AG08395 (cell line): Measurements from ENCODE around the gene FAM161B.
"Not testable (repeated sequence)": the region's sequence is repeated elsewhere in the genome, so short reads cannot be mapped to it uniquely, and the experiment has no call there.

Experiments
- DNase-seq: peaks from one replicate; pipeline ENCODE4 v3.0.0; 2012; ENCODE audit warnings: mixed read lengths, low spot score

The FAM161B gene, protein sequence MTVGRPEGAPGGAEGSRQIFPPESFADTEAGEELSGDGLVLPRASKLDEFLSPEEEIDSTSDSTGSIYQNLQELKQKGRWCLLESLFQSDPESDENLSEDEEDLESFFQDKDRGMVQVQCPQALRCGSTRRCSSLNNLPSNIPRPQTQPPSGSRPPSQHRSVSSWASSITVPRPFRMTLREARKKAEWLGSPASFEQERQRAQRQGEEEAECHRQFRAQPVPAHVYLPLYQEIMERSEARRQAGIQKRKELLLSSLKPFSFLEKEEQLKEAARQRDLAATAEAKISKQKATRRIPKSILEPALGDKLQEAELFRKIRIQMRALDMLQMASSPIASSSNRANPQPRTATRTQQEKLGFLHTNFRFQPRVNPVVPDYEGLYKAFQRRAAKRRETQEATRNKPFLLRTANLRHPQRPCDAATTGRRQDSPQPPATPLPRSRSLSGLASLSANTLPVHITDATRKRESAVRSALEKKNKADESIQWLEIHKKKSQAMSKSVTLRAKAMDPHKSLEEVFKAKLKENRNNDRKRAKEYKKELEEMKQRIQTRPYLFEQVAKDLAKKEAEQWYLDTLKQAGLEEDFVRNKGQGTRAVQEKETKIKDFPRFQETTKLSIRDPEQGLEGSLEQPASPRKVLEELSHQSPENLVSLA

DNA sequence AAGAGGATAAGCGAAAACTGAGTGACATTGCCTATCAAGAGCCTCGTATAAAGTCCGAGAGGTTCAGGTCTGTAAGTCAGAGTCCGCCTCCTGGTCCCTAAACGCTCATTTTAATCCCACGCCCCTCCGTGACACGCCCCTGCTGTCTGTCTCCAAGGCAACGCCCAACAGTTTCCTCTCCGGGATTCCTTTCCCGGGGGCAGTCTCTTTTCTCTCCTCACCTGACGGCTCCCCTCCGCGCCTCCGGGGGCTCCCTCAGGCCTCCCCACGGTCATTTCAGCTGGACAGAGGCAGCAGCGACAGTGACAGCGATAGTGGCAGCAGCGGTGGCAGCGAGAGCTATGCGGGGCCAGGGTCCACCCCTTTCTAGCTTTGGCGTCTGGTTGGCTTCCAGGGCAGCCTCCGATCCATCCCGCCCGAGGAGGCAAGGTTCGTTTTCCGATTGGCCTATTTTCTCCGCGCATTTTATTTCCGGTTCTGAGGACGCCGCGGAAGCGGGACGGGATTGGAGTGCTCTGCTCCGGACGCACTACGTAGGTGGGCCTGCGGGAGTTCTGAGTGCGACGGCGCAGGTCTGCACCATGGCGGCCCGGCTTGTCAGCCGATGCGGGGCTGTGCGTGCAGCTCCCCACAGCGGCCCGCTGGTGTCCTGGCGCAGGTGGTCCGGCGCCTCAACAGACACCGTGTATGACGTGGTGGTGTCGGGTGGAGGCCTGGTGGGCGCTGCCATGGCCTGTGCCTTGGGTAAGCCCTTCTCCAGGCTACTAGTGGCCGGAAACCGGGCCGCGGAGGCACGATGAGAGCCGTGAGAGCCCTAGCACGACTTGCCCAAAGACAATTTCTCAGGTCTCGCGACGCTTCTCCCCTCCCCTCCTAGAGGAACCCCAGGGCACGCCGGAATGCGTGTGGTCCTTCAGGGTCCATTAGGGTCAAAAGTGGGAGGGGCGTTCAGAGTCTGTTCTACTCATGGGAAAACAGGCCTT, at the start of gene FAM161B, which contains the start of gene COQ6:
Gene FAM161B (minus strand): TSS at position 343 of the 983 bp plus-strand sequence. CDS start 68 bp downstream, at position 275.
Gene COQ6 (plus strand): TSS at position 551 of the 983 bp plus-strand sequence. CDS start 31 bp downstream, at position 582.
- DNase-seq: peak; percentile 95

DNA sequence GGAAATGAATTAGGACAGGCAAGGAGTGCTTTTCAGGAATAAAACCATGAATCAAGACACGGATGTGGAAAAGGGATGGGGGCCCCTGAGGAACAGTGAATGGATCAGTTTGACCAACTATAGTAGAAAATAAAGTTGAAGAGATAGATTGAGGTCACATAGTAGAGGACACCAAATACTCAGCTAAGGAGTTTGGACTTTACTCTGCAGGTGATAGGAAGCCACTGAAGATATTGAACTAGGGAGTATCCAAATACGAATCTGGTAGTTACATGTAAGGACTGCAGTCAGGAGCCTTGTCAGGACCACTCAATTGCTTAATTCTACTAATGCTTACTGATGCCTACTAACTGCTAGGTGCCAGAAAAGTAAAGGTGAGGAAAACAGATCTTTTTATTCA, 48.8 kb upstream of the FAM161B start:
- DNase-seq: no peak

DNA sequence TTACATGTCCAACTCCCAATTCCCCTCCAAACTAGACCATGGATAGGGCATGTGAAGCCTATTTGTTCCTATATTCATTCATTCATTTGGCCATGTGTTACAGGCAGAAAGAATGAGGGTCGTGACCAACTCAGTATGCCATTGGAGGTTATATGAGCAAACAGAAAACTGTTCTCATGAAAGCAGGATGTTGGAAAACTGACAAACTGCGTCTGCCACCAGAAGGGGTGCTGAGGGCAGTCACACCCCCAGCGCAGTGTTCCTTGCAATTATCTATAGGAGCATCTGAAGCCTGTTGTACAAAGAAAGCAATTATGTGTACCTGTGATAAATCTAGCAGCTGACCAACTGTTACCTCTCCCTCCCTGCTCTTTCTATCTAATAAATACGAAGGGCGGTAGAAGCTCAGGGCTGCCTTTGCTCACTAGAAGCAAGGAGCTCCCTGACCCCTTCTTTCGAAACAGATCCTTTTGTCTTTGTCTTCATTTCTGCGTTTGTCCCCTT, 48.1 kb upstream of the FAM161B start:
- DNase-seq: no peak

DNA sequence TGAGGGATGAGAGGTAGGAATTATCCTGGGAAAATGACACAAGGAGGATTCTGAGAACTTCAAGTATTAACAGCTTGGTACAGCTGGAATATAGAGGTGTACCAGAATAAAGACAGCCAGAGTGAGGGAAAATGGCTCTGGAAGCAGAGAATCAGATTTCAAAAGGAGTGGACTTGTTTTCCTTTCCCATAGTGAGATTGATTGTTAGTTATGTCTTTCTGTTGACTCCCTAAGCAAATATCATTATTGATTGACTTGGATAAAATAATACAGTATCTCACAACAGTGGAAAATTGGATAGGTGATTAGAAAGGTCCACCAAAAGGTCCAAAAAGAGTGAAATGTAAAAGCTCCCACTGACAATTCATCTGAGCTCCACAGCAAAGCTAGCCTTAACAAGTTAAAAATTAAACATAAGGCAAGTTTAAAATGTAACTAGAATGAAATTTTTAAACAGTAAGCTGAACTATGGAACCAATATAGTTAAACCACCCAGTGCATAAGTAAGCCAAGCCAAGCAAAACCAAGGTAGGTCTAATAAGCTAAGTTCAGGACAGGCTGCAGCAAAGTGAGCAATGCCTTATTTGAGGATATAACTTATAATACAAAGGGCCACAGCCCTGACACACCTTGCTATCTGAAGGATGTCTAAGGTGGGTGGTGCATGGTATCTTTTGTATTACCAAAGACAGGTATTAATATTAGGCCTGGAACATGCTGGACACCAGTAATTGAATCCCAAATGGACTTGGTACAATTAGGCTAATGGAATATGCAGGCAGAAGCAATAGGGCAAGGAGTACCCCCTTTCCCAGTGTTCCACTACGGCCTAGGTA, 47.4 kb upstream of the FAM161B start:
- no peak for DNase-seq

DNA sequence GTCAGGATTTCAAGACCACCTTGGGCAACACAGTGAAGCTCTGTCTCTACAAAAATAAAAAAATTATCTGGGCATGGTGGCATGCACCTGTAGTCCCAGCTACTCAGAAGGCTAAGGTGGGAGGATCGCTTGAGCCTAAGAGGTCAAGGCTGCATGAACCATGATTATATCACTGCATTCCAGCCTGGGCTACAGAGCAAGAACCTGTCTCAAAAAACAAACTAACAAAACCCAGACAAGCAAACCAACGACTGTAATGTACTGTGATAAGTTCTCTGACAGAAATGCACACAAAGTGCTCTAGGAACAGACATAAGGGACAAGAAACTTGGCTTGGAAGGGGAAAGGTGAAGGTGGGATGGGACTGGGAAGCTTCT, 46.8 kb upstream of the FAM161B start:
- DNase-seq: no peak

DNA sequence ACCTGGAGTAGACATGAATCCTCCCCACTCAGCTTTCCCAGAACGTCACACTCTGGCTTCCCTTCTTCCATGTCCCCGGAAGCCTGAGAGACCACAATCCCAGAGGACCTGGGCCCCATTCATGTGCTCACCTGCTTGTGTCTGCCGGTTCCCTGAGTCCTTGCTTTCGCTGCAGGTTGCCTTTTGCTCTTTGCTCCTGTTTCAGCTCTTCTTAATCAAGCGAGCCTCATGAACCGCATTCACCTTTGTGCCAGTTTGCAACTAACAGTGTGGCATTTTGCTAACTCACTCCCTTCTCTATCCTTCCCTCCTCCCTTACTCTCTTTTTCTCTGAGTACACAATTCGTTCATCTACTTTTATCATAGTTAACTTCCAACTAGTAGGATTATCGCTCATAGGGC, 46.1 kb upstream of the FAM161B start:
- DNase-seq: no peak

DNA sequence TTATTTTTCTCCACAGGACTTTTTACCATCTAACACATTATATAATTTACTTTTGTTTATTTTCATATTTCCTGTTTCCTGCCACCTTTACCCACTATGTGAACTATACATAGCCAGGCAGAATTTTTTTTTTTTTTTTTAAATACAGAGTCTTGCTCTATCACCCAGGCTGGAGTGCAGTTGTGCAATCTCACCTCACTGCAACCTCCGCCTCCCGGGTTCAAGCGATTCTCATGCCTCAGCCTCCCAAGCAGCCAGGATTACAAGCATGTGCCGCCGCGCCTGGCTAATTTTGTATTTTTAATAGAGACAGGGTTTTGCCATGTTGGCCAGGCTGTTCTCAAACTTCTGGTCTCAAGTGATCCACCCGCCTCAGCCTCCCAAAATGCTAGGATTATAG, 45.0 kb upstream of the FAM161B start:
- DNase-seq: not testable (repeated sequence)

DNA sequence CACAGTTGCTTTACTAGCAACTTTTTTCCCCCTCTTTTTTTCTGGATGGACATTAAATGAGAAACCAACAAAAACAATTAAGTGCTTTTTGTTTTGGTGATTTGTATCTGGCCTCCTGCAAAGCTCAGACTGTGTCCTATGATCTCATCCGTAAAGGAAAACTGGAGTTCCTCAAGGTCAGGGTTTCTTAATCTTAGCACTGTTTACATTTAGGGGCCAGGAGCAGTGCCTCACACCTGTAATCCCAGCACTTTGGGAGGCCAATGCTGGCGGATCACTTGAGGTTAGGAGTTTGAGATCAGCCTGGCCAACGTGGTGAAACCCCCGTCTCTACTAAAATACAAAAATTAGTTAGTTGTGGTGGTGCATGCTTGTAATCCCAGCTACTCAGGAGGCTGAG, 41.2 kb upstream of the FAM161B start:
- no peak for DNase-seq

DNA sequence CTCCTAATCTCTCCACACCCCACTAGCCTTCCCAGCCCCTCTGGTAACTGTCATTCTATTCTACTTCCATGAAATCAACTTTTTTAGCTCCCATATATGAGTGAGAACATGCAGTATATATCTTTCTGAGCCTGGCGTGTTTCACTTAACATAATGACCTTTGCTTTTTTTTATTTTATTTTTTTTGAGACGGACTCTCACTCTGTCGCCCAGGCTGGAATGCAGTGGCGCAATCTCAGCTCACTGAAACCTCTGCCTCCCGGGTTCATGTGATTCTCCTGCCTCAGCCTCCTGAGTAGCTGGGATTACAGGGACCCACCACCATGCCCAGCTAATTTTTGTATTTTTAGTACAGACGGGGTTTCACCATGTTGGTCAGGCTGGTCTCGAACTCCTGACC, 38.8 kb upstream of the FAM161B start:
- not testable (repeated sequence) for DNase-seq

DNA sequence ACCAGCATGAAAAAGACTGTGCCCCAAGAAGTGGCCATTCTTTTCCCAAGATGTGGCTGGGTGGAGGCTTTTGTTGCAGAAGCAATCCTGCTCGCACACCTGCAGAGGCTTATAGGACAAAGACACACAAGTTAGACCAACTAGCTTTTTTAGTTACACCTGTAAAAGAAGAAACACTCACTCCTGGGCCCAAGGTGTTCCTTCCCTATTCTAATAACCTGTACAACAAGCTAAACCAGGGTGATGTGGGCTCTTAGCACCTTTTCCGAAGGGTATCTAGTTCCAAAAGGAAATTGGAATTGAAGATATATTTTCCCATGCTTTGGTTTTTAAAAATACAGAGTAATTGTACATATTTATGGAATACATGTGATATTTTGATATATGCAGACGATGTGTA, 38.2 kb upstream of the FAM161B start:
- no peak for DNase-seq

DNA sequence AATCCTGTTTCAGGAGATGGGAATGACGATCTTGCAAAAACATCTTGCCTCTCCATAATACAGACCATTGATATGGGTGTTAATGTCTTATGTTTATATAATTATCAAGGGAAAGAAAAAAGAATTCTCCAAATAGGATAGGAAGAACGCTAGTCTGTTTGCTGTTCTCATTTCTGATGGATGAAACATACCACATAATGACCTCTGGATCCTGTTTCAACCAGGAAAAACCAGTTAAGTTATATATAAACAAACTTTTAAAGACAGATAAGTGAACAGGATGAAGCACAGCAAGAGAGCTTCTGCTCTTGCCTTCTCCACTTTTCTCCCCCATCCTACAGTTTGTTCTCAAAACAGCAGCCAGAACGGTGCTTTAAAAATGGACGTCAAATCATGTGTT, 28.0 kb upstream of the FAM161B start:
- no peak for DNase-seq

DNA sequence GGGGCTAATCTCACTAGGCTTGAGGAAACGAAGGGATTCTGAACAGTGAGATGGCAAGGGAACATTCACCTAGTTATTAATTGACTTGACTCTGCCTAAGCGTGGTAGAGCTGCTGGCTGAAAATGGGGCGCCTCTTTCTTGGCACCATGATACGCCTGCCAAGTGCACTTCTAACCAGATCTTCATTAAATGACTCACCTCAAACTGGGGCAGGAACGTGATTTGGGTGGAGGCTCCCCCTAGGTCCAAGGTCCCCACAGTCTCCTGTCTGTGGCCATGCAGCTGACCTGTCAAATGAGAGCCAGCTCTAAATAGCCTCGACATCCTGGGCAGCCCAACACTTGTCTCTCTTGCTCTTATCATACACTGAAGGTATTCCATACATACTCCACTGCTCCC, 26.2 kb upstream of the FAM161B start:
- no peak for DNase-seq

DNA sequence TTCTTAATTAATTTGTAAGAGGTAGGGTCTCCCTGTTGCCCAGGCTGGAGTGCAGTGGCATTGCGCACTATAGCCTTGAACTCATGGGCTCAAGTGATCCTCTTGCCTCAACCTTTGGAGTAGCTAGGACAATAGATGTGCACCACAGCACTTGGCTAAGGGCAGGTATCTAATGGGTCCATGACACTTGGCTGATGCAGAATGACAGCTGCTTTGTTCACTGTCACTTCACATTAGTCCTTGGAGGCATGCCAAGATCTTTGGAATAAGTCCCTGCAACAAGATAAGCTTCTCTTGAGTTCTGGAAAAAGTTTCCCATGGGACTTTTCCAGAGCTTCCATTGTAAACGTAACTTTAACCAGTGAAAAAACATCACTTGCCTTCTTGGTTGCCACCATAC, 23.6 kb upstream of the FAM161B start:
- DNase-seq: no peak

DNA sequence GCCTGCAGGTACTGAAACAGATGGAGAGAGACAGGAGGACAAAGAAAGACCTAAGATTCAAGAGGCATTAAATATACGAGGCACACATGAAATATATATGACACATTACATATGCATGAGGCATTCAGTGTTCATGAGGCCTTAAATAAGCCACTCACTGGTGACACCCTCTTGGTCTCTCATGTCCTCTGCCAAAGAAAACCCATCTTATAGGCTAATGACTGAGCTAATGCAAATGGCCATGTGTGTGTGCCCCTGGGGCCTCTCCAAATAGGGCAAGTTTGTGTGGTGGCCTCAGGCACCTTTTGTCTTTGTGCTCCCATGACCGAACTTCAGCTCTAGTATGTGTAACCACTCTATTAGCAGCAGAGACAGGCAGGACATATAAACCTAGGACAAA, 19.0 kb upstream of the FAM161B start:
- no peak for DNase-seq

DNA sequence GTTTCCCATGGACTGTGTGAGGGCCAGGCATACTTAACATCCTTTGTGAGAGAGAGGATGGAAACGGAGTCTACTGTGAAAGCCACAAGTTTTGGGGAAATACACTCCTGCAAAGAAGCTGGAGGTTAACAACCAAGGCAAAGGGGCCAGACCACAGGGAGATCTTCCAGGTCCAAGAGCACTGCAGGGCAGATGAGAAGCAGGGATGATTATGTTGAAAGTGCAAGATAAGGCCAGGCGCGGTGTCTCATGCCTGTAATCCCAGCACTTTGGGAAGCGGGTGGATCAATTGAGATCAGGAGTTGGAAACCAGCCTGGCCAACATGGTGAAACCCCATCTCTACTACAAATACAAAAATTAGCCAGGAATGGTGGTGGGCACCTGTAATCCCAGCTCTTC, 15.3 kb upstream of the FAM161B start:
- DNase-seq: no peak

DNA sequence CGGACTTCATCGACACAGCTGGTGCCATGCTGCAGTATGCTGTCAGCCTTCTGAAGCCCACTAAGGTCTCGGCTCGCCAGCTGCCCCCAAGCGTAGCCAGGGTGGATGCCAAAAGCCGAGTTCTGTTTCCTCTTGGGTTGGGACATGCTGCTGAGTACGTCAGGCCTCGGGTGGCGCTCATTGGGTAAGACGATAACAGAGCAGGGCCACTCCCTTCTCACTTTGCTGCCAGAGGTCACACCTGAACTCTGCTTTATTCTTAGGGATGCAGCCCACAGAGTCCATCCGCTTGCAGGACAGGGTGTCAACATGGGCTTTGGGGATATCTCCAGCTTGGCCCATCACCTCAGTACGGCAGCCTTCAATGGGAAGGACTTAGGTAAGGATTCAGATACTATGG, 11.3 kb upstream of the FAM161B start:
- DNase-seq: no peak

DNA sequence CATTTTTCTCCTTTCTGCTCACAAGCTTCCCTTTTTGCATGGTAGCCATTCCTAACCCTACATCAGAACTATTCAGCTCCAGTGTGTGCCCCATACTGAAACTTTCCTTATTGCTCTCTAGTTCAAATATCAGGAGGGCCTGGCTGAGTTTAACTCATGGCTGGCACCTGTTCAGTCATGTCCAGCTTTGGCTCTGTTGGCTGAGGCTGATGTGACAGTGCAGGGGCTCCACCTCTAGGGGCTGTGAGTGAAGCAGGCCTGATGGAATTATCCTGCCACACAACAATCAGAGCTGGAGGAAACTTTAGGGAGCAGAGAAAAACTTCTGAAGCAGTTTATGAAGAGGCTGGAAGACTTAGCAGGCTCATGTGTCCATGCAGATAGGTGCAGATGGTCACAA, 8.7 kb upstream of the FAM161B start:
- DNase-seq: no peak

DNA sequence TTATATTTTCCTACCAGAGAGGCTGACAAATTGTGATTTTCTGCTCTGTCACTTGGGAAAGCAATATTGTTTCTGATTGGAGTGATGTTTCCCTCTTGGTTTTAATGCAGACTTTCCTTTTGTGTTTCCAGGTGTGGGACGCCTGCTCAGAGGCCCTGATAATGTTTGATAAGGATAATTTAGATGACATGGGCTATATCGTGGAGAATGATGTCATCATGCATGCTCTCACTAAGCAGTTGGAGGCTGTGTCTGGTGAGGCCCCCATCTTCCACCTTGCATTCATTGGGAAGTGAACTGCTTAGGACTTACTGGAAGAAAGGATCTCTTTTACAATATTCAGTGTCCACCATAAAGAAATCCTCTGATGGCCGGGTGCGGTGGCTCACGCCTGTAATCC, 5.8 kb upstream of the FAM161B start:
- no peak for DNase-seq

DNA sequence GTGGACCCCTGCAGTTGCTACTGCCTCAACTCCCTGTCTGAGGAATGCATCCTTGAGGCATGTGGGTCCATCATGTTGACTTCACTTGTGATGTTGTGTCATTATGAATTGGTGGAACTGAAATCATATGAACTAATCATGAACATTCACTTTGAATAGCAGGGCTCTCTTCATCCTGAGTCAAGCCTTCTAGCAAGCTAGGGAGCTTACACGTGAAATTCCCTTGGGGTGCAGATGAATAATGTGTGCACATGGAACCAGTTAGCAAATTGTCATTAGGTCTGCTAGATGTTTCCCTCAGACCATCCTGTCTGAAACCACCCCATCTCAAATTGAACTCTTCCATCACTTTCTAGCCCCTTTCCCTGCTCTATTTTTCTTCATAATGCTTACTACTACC, 3.8 kb upstream of the FAM161B start:
- no peak for DNase-seq

DNA sequence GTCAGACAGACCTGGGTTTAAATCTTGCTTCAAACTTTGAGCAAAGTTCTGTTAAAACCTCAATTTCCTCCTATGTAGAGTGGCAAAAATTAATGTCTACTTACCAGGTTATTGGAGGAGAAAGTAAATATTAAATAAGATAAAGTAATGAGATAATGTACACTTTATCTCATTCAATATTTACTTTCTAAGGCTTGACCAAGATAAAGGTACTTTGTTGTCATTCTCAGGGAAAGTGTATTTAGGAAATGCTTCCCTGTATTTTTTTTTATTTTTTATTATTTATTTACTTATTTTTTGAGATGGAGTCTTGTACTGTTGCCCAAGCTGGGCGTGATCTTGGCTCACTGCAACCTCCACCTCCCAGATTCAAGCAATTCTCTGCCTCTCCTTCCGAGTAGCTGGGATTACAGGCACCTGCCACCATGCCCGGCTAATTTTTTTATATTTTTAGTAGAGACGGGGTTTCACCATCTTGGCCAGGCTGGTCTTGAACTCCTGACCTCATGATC, 4.7 kb downstream of the FAM161B start:
- DNase-seq: no peak
